HepG2 (cell line): ENCODE results near the gene GDPD5. TPM values are rescaled to one million over a fixed set of nuclear protein-coding genes. Genes with fewer than 3 reads are reported as not detected.

ENCODE experiments used
- ARNTL ChIP-seq: sonication (generic); formaldehyde crosslinking; IDR thresholded peaks from 2 replicates; pipeline ENCODE4 v1.4.0; 2020; ENCODE audit warnings: mild to moderate bottlenecking, missing genetic modification reagents
- ATRX ChIP-seq: sonication (generic); formaldehyde crosslinking; IDR thresholded peaks from 2 replicates; pipeline ENCODE4 v1.4.0; 2020; ENCODE audit warnings: missing genetic modification reagents, borderline replicate concordance
- CAMTA2 ChIP-seq: sonication (generic); formaldehyde crosslinking; IDR thresholded peaks from 2 replicates; pipeline ENCODE4 v1.4.0; 2020; ENCODE audit warnings: mild to moderate bottlenecking, missing genetic modification reagents, borderline replicate concordance
- CCDC6 ChIP-seq: sonication (generic); formaldehyde crosslinking; IDR thresholded peaks from 2 replicates; pipeline ENCODE4 v1.8.1; 2022; ENCODE audit warnings: mild to moderate bottlenecking, missing genetic modification reagents, moderate library complexity
- GATAD1 ChIP-seq: IDR thresholded peaks from 2 replicates; pipeline ENCODE4 v1.6.1; 2016; ENCODE audit warnings: missing genetic modification reagents, missing compliant biosample characterization
- GATAD2A ChIP-seq: IDR thresholded peaks from 2 replicates; pipeline ENCODE4 v1.6.1; 2016
- HNRNPUL1 ChIP-seq: fragments of 200-400 bp; formaldehyde crosslinking; IDR thresholded peaks from 2 replicates; pipeline ENCODE4 v1.6.1; 2017; ENCODE audit warnings: low read depth, mild to moderate bottlenecking, low read length, moderate library complexity
- KDM2A ChIP-seq: sonication (generic); formaldehyde crosslinking; IDR thresholded peaks from 2 replicates; pipeline ENCODE4 v1.4.0; 2020; ENCODE audit warnings: low read depth, missing genetic modification reagents, borderline replicate concordance
- KLF9 ChIP-seq: IDR thresholded peaks from 2 replicates; pipeline ENCODE4 v1.6.1; 2016; ENCODE audit warnings: low read depth
- MIXL1 ChIP-seq: IDR thresholded peaks from 2 replicates; pipeline ENCODE4 v1.6.1; 2016
- MTF2 ChIP-seq: sonication (generic); formaldehyde crosslinking; IDR thresholded peaks from 2 replicates; pipeline ENCODE4 v1.5.0; 2020; ENCODE audit warnings: missing genetic modification reagents, borderline replicate concordance
- NRL ChIP-seq: sonication (generic); formaldehyde crosslinking; IDR thresholded peaks from 2 replicates; pipeline ENCODE4 v1.5.0; 2020; ENCODE audit warnings: missing genetic modification reagents, mild to moderate bottlenecking, moderate library complexity, borderline replicate concordance
- RFX5 ChIP-seq: IDR thresholded peaks from 2 replicates; pipeline ENCODE4 v1.6.1; 2011; ENCODE audit warnings: low read depth, low read length, improper control_type of control experiment
- SALL2 ChIP-seq: sonication (generic); formaldehyde crosslinking; IDR thresholded peaks from 2 replicates; pipeline ENCODE4 v1.8.1; 2023; ENCODE audit warnings: mild to moderate bottlenecking, missing genetic modification reagents, inconsistent platforms
- SMAD3 ChIP-seq: sonication (generic); formaldehyde crosslinking; IDR thresholded peaks from 2 replicates; pipeline ENCODE4 v1.4.0; 2020; ENCODE audit warnings: missing genetic modification reagents
- SP140L ChIP-seq: sonication (generic); formaldehyde crosslinking; IDR thresholded peaks from 2 replicates; pipeline ENCODE4 v1.4.0; 2020; ENCODE audit warnings: missing genetic modification reagents, borderline replicate concordance
- TARDBP ChIP-seq: sonication (generic); formaldehyde crosslinking; IDR thresholded peaks from 2 replicates; pipeline ENCODE4 v1.8.0; 2022; ENCODE audit warnings: mild to moderate bottlenecking, missing genetic modification reagents
- XRCC5 ChIP-seq: fragments of 200-400 bp; formaldehyde crosslinking; optimal IDR thresholded peaks from 2 replicates; pipeline ENCODE3; 2017; ENCODE audit warnings: mild to moderate bottlenecking, low read length
- ZFP37 ChIP-seq: sonication (generic); formaldehyde crosslinking; IDR thresholded peaks from 2 replicates; pipeline ENCODE4 v1.4.0; 2020; ENCODE audit warnings: missing genetic modification reagents, borderline replicate concordance
- ZNF441 ChIP-seq: sonication (generic); formaldehyde crosslinking; IDR thresholded peaks from 2 replicates; pipeline ENCODE4 v1.7.0; 2021; ENCODE audit warnings: missing genetic modification reagents, borderline replicate concordance
- ZNF567 ChIP-seq: sonication (generic); formaldehyde crosslinking; IDR thresholded peaks from 2 replicates; pipeline ENCODE4 v1.8.1; 2023; ENCODE audit warnings: mild to moderate bottlenecking, missing genetic modification reagents, borderline replicate concordance
- ZNF615 ChIP-seq: sonication (generic); formaldehyde crosslinking; IDR thresholded peaks from 2 replicates; pipeline ENCODE4 v1.5.0; 2020; ENCODE audit warnings: mild to moderate bottlenecking, missing genetic modification reagents, borderline replicate concordance
- ZZZ3 ChIP-seq: sonication (generic); formaldehyde crosslinking; IDR thresholded peaks from 2 replicates; pipeline ENCODE4 v1.4.0; 2020; ENCODE audit warnings: missing genetic modification reagents, mild to moderate bottlenecking, borderline replicate concordance
- polyA plus RNA-seq, 8 experiments: library from polyadenylated mRNA; depleted of rRNA in 3 of 8; stranded (reverse) in 7 of 8; unstranded in 1 of 8; fragments of >200 nt; fragmentation: Illumina TruSeq in 4 of 8; extraction: Trizol in 4 of 8; gene quantifications; 2 replicates each; pipeline versions ENCODE4 v1.2.1 to v1.2.3, GENCODE V29; 2011 to 2016; ENCODE audit warnings: low read depth in 4 of 8, missing spikeins in 1 of 8, mixed read lengths in 1 of 8; ENCODE audit not compliant: insufficient read depth in 1 of 8
- total RNA-seq, 5 experiments: library from RNA; depleted of rRNA; stranded (reverse); fragments of >200 nt; fragmentation: Illumina TruSeq; extraction: Trizol; gene quantifications; 2 replicates each; pipeline ENCODE4 v1.2.3, GENCODE V29; 2016; ENCODE audit warnings: low read depth in 1 of 5
- TF ChIP-seq, protein P1 (sequence below): sonication (generic); formaldehyde crosslinking; IDR thresholded peaks from 2 replicates; pipeline ENCODE4 v1.4.0; 2020; ENCODE audit warnings: mild to moderate bottlenecking, missing genetic modification reagents
- TF ChIP-seq, protein P2 (sequence below): IDR thresholded peaks from 2 replicates; pipeline ENCODE4 v1.6.1; 2016; ENCODE audit warnings: missing compliant biosample characterization, missing genetic modification reagents, borderline replicate concordance
- TF ChIP-seq, protein P3 (sequence below): sonication (generic); formaldehyde crosslinking; IDR thresholded peaks from 2 replicates; pipeline ENCODE4 v1.5.0; 2020; ENCODE audit warnings: missing genetic modification reagents
- TF ChIP-seq, protein P4 (sequence below): sonication (generic); formaldehyde crosslinking; IDR thresholded peaks from 2 replicates; pipeline ENCODE4 v1.4.0; 2020; ENCODE audit warnings: mild to moderate bottlenecking, missing genetic modification reagents

GDPD5 gene
- total and polyA plus RNA-seq, 2 of the 13 experiments (the other 11 are each of a cell fraction or from before 2014, with no cell fraction given): 55.0 to 67.5 TPM

DNA sequence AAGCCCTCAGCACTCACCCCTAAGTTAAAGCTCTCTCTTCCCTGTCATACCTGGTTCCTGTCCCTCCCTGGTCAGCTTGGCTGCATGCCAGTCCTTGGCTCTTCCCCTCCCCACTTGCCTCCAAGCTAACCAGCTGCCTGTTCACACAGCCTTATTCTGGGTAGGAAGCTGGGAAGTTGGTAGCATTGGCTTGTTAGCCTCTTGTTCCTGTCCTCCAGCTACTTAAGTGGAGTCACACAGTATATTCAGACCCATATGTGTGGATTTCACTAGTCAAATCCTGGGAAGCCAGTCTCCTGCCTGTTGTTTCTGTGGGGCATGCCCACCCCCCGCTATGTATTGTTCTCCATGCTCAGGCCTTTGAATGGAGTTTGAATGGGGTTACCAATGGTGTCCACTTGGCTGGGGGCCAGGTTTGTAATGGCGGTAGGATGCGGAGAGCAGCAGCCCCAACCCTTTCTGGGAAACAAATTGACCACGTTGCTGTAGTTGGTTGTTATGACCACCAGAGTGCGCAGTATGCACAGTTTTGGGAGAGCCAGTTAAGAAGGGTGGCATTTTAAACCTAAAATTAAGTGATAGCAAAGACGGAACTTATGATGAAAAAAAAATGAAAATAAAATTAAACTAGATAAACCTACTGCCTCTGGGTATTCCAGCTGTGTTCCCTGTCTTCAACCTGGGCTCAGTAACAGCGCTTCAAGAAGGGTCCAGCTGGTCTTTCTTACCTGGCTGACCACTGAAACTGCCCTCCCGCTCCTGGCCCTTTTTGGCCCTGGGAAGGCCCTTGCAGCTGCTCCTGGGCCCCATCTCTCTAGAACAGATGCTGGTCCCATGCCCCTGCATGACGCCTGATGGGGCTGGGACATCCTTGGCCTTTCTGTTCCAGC, 137.1 kb downstream of the GDPD5 start (continued):
- TF ChIP-seq HNRNPUL1 (no peak), MTF2 (CRISPR knock-in tag) (no peak), KDM2A (CRISPR knock-in tag) (0 out of 2 replicates have a peak, but pooled peaks have one; percentile 21), MIXL1 (CRISPR knock-in tag) (0 out of 2 replicates have a peak, but pooled peaks have one; percentile 38), TARDBP (CRISPR knock-in tag) (no peak), SP140L (CRISPR knock-in tag) (no peak), ZFP37 (no peak), ATRX (CRISPR knock-in tag) (no peak), SALL2 (CRISPR knock-in tag) (no peak), SMAD3 (CRISPR knock-in tag) (peak; percentile 31; the same call in 1 of the 2 replicates), GATAD1 (0 out of 2 replicates have a peak, but pooled peaks have one; percentile 20), ARNTL (no peak), ZNF615 (CRISPR knock-in tag) (0 out of 2 replicates have a peak, but pooled peaks have one; percentile 40), ZNF441 (CRISPR knock-in tag) (no peak), CAMTA2 (no peak), RFX5 (no peak), CCDC6 (CRISPR knock-in tag) (no peak), ZNF567 (CRISPR knock-in tag) (no peak), GATAD2A (0 out of 2 replicates have a peak, but pooled peaks have one; percentile 49), KLF9 (CRISPR knock-in tag) (no peak), ZZZ3 (no peak), NRL (no peak), XRCC5 (peak; percentile 56)
- TF ChIP-seq, protein P1, sequence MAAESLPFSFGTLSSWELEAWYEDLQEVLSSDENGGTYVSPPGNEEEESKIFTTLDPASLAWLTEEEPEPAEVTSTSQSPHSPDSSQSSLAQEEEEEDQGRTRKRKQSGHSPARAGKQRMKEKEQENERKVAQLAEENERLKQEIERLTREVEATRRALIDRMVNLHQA (CRISPR knock-in tag): no peak
- TF ChIP-seq, protein P2, sequence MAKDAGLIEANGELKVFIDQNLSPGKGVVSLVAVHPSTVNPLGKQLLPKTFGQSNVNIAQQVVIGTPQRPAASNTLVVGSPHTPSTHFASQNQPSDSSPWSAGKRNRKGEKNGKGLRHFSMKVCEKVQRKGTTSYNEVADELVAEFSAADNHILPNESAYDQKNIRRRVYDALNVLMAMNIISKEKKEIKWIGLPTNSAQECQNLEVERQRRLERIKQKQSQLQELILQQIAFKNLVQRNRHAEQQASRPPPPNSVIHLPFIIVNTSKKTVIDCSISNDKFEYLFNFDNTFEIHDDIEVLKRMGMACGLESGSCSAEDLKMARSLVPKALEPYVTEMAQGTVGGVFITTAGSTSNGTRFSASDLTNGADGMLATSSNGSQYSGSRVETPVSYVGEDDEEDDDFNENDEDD (CRISPR knock-in tag): no peak
- TF ChIP-seq, protein P3, sequence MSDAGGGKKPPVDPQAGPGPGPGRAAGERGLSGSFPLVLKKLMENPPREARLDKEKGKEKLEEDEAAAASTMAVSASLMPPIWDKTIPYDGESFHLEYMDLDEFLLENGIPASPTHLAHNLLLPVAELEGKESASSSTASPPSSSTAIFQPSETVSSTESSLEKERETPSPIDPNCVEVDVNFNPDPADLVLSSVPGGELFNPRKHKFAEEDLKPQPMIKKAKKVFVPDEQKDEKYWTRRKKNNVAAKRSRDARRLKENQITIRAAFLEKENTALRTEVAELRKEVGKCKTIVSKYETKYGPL (CRISPR knock-in tag): no peak
- TF ChIP-seq, protein P4, sequence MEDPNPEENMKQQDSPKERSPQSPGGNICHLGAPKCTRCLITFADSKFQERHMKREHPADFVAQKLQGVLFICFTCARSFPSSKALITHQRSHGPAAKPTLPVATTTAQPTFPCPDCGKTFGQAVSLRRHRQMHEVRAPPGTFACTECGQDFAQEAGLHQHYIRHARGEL: no peak
